CD4-positive, alpha-beta T cell treated with Interleukin-2 at 100 ng/mL for 4 hours (primary cell): ENCODE measurements around the gene CDC7.
"Not testable (repeated sequence)": the region's sequence is repeated elsewhere in the genome, so short reads cannot be mapped to it uniquely, and the experiment has no call there.

Source experiments
- DNase-seq: peaks from one replicate; pipeline ENCODE4 v3.0.0-alpha.2; 2020; ENCODE audit warnings: low spot score

CDC7 gene

GRCh38 chr1:91511386-91511785 is 10.7 kb downstream of the CDC7 start:
- peak; percentile 64 for DNase-seq

- DNase-seq: peak; percentile 17
Observed at GRCh38 chr1:91513160-91513559, 12.5 kb downstream of the CDC7 start.

GRCh38 chr1:91513706-91514105 is 13.1 kb downstream of the CDC7 start:
- DNase-seq: no peak

- DNase-seq: no peak
Observed at GRCh38 chr1:91515994-91516393, 15.3 kb downstream of the CDC7 start.

GRCh38 chr1:91516605-91517004 is 16.0 kb downstream of the CDC7 start:
- DNase-seq: not testable (repeated sequence)

GRCh38 chr1:91519167-91519566 is 18.5 kb downstream of the CDC7 start:
- DNase-seq: not testable (repeated sequence)

- no peak for DNase-seq
Observed at GRCh38 chr1:91520942-91521507, 20.4 kb downstream of the CDC7 start.

- no peak for DNase-seq
Observed at GRCh38 chr1:91523482-91523881, 22.8 kb downstream of the CDC7 start.

- DNase-seq: no peak
Observed at GRCh38 chr1:91526496-91526895, 25.8 kb downstream of the CDC7 start.

- DNase-seq: no peak
Observed at GRCh38 chr1:91527266-91527765, 26.7 kb downstream of the CDC7 start.

GRCh38 chr1:91527781-91528180 is 27.1 kb downstream of the CDC7 start:
- no peak for DNase-seq

- DNase-seq: peak; percentile 37
Observed at GRCh38 chr1:91529856-91530255, 29.2 kb downstream of the CDC7 start.

- no peak for DNase-seq
Observed at GRCh38 chr1:91533361-91534024, 32.8 kb downstream of the CDC7 start.

- no peak for DNase-seq
Observed at GRCh38 chr1:91535441-91535840, 34.8 kb downstream of the CDC7 start.

- DNase-seq: no peak
Observed at GRCh38 chr1:91537281-91537986, 36.8 kb downstream of the CDC7 start.

GRCh38 chr1:91537987-91538304 is 37.3 kb downstream of the CDC7 start:
- no peak for DNase-seq

- DNase-seq: no peak
Observed at GRCh38 chr1:91540910-91541309, 40.3 kb downstream of the CDC7 start.

GRCh38 chr1:91541918-91542533 is 41.4 kb downstream of the CDC7 start:
- no peak for DNase-seq

GRCh38 chr1:91545506-91546300 is 45.1 kb downstream of the CDC7 start:
- no peak for DNase-seq

- no peak for DNase-seq
Observed at GRCh38 chr1:91546301-91546581, 45.6 kb downstream of the CDC7 start.

- no peak for DNase-seq
Observed at GRCh38 chr1:91546876-91547275, 46.2 kb downstream of the CDC7 start.

- DNase-seq: no peak
Observed at GRCh38 chr1:91548376-91549040, 47.9 kb downstream of the CDC7 start.
